IPS-20b (cell line): Measurements from ENCODE around the gene PIEZO1.

Experiments used
- H3K27ac ChIP-seq: one replicate; pipeline ENCODE4 v1.5.1; 2013; ENCODE audit warnings: low read length
- H3K27me3 ChIP-seq: 2 replicates; pipeline ENCODE4 v1.6.1; 2013; ENCODE audit warnings: mild to moderate bottlenecking, low read length, inconsistent platforms; ENCODE audit not compliant: insufficient read depth
- H3K36me3 ChIP-seq: 2 replicates; pipeline ENCODE4 v1.6.1; 2013; ENCODE audit warnings: low read depth, mild to moderate bottlenecking, inconsistent platforms, low read length, moderate library complexity; ENCODE audit not compliant: insufficient read depth
- H3K4me1 ChIP-seq: 2 replicates; pipeline ENCODE4 v1.6.1; 2013; ENCODE audit warnings: mild to moderate bottlenecking, control low read depth, inconsistent platforms, low read length, moderate library complexity; ENCODE audit not compliant: insufficient read depth
- H3K4me3 ChIP-seq: 2 replicates; pipeline ENCODE4 v1.5.1; 2013; ENCODE audit warnings: mild to moderate bottlenecking, low read length, inconsistent platforms
- H3K9ac ChIP-seq: 2 replicates; pipeline ENCODE4 v1.6.1; 2013; ENCODE audit warnings: low read depth, mild to moderate bottlenecking, inconsistent platforms, low read length, moderate library complexity
- H3K9me3 ChIP-seq: 2 replicates; pipeline ENCODE4 v1.6.1; 2013; ENCODE audit warnings: mild to moderate bottlenecking, low read depth, low read length, inconsistent platforms; ENCODE audit not compliant: insufficient read depth

PIEZO1 gene

GRCh38 chr16:88783391-88784073 is 1.5 kb downstream of the PIEZO1 start:
- H3K36me3 ChIP-seq = no peaks in the 10 kb centered on the region
- no peaks in the 10 kb centered on the region for H3K9me3 ChIP-seq
- no peak overlapping the region for H3K27ac ChIP-seq
- H3K9ac ChIP-seq = peak overlapping the region; percentile 56; the same call in 1 of the 2 replicates
- H3K4me1 ChIP-seq = peaks cover 8% of the 10 kb centered on the region
- H3K27me3 ChIP-seq = peaks cover 38% of the 10 kb centered on the region
- H3K4me3 ChIP-seq = peak overlapping the region; percentile 66; the same call in 1 of the 2 replicates

DNA sequence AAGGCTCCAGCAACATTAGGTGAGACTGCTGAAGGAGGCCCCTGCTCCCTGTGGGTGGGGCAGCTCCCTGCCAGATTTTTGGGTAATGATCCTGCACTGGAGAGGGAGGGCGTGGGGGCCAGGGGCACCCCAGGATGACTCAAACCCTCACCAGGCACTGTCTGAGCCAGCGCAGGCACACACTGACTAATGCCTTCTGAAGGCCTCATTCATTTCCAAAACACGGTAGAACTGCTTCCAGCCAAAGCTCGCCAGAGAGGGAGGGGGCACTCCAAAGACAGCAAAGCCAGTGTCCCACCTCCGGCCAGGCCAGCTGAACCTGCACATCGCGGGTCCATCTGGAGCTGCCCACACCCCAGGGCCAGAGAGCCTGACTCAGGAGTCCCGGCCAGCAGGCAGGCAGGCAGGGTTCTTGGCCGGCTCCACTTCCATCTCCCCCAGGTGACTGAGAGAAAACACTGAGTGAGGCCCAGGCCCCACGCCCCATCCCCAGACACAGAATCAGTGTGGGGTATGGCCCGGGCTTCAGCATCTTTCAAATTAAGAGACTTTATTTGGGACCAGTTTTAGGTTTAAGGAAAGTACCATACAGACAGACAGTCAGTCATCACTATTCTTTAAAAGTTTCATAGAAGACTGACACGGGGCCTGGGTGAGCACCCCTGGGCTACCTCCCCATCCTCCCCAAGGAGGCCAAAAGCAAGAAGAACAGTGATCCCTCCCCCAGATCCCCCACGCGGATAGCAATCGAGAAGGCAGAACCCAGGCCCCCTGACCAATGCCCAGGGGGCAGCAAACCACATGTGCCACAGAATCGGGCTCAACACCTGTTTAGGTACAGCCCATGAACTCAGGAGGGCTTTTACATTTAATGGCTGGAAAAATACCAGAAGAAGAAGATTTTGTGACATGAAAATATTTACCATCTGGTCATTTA is 2.3 kb downstream of the PIEZO1 start:
- H3K27me3 ChIP-seq = peaks cover 38% of the 10 kb centered on the region
- H3K27ac ChIP-seq = no peak overlapping the region
- H3K9me3 ChIP-seq = no peaks in the 10 kb centered on the region
- H3K4me3 ChIP-seq = no peak overlapping the region
- no peaks in the 10 kb centered on the region for H3K36me3 ChIP-seq
- H3K4me1 ChIP-seq = peaks cover 8% of the 10 kb centered on the region
- H3K9ac ChIP-seq = no peak overlapping the region

GRCh38 chr16:88781140-88782077 is 3.6 kb downstream of the PIEZO1 start:
- no peak overlapping the region for H3K9ac ChIP-seq
- peaks cover 29% of the 10 kb centered on the region for H3K27me3 ChIP-seq
- no peaks in the 10 kb centered on the region for H3K9me3 ChIP-seq
- H3K4me3 ChIP-seq = no peak overlapping the region
- no peak overlapping the region for H3K27ac ChIP-seq
- H3K36me3 ChIP-seq = no peaks in the 10 kb centered on the region
- peaks cover 8% of the 10 kb centered on the region for H3K4me1 ChIP-seq

DNA sequence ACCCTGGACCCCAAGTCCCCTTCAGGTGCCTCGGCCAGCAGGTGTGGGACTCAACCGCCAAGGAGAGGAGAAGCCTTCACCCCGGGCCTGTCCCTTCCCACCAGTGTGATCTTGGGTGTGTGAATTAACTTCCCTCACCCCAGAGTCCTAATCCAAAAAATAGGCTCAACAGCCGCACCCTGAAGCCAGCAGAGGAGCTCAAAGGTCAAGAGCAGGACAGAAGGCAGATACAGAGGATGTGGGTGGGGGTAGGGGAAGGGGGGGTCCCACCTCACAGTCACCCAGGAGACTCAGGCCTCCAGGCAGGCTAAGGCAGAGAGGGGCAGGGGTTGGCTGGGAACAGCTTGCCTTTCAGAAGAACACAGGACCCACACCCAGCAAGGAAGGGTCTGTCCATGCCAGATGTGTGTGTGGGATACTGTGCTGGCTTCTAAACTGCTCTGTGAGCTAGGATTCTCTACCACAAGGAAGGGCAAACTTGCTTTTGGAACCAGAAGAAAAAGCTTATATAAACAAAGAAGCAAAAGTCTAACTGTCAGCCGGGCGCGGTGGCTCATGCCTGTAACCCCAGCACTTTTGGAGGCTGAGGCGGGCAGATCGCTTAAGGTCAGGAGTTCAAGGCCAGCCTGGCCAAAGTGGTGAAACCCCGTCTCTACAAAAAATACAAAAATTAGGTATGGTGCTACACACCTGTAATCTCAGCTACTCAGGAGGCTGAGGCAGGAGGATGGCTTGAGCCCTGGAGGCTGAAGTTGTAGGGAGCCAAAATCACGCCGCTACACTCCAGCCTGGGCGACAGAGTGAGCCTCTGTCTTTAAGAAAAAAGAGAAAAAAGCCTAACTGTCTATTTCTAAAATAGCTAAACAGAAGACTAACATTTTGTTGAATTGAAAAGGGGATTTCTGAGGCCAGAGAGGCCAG is 4.6 kb downstream of the PIEZO1 start:
- peaks cover 8% of the 10 kb centered on the region for H3K4me1 ChIP-seq
- H3K9ac ChIP-seq = no peak overlapping the region
- no peaks in the 10 kb centered on the region for H3K9me3 ChIP-seq
- peaks cover 23% of the 10 kb centered on the region for H3K27me3 ChIP-seq
- no peak overlapping the region for H3K27ac ChIP-seq
- no peaks in the 10 kb centered on the region for H3K36me3 ChIP-seq
- no peak overlapping the region for H3K4me3 ChIP-seq

GRCh38 chr16:88779406-88780141 is 5.4 kb downstream of the PIEZO1 start:
- Histone ChIP-seq H3K27ac (no peak overlapping the region), H3K27me3 (peaks cover 21% of the 10 kb centered on the region), H3K4me1 (peaks cover 8% of the 10 kb centered on the region), H3K9me3 (no peaks in the 10 kb centered on the region), H3K9ac (no peak overlapping the region), H3K36me3 (no peaks in the 10 kb centered on the region), H3K4me3 (no peak overlapping the region)

GRCh38 chr16:88778541-88779065 is 6.4 kb downstream of the PIEZO1 start:
- H3K9ac ChIP-seq = no peak overlapping the region
- no peaks in the 10 kb centered on the region for H3K9me3 ChIP-seq
- no peak overlapping the region for H3K27ac ChIP-seq
- H3K36me3 ChIP-seq = no peaks in the 10 kb centered on the region
- peaks cover 12% of the 10 kb centered on the region for H3K27me3 ChIP-seq
- peaks cover 4% of the 10 kb centered on the region for H3K4me1 ChIP-seq
- no peak overlapping the region for H3K4me3 ChIP-seq

- H3K4me3 ChIP-seq = no peak overlapping the region
- H3K4me1 ChIP-seq = no peaks in the 10 kb centered on the region; the same call in 1 of the 2 replicates
- H3K27me3 ChIP-seq = peaks cover 10% of the 10 kb centered on the region; the same call in 1 of the 2 replicates
- no peaks in the 10 kb centered on the region for H3K9me3 ChIP-seq
- H3K9ac ChIP-seq = no peak overlapping the region
- H3K36me3 ChIP-seq = no peaks in the 10 kb centered on the region
- no peak overlapping the region for H3K27ac ChIP-seq
Measured at GRCh38 chr16:88778271-88778525, 6.8 kb downstream of the PIEZO1 start.

GRCh38 chr16:88777471-88778270 is 7.3 kb downstream of the PIEZO1 start:
- peaks cover 10% of the 10 kb centered on the region; the same call in 1 of the 2 replicates for H3K27me3 ChIP-seq
- no peak overlapping the region for H3K27ac ChIP-seq
- no peaks in the 10 kb centered on the region; the same call in 1 of the 2 replicates for H3K4me1 ChIP-seq

GRCh38 chr16:88775825-88776224 is 9.2 kb downstream of the PIEZO1 start:
- H3K9ac ChIP-seq = no peak overlapping the region
- no peaks in the 10 kb centered on the region for H3K36me3 ChIP-seq
- H3K4me1 ChIP-seq = peaks cover 4% of the 10 kb centered on the region
- H3K27ac ChIP-seq = no peak overlapping the region
- H3K27me3 ChIP-seq = peaks cover 22% of the 10 kb centered on the region; the same call in 1 of the 2 replicates
- H3K9me3 ChIP-seq = no peaks in the 10 kb centered on the region
- no peak overlapping the region for H3K4me3 ChIP-seq

More at GRCh38 chr16:88777471-88778270, 7.3 kb downstream of the PIEZO1 start:
- Histone ChIP-seq H3K36me3 (no peaks in the 10 kb centered on the region), H3K9ac (no peak overlapping the region), H3K4me3 (no peak overlapping the region), H3K9me3 (no peaks in the 10 kb centered on the region)
